NCI-H2029 treated with DMSO at 0.1 percent for 48 hours (cell line): Measurements from ENCODE around the gene GAB1.
"Not testable (repeated sequence)": the region's sequence is repeated elsewhere in the genome, so short reads cannot be mapped to it uniquely, and the experiment has no call there.

Experiments
- DNase-seq: peaks from one replicate; lab custom pipeline; 2025; lab: John Stamatoyannopoulos, UW

GAB1 gene

DNA sequence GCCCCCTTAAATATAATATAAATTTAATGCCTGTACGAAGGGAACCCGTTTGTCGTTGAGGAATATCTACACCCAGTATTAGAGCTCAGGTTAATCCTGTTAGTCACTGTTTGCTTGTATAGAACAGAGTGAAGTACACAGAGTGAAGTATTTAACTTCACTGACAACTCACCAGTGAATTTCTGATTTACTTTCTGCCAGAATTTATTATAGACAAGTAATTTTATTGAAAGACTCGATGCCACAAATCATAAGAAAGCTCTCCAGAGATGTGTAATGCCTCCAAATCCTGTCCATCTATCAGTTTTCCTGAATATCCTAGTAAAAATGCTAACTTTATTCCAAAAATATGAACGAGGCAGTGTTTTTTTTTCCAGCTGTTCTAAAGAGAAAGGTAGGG lies 1.6 kb downstream of the GAB1 start:
- no peak for DNase-seq

- DNase-seq, result no peak
These were observed 2.8 kb downstream of the GAB1 start for GRCh38 chr4:143339497-143339896.

- DNase-seq, result no peak
These were observed 4.6 kb downstream of the GAB1 start for GRCh38 chr4:143341186-143341755.

DNA sequence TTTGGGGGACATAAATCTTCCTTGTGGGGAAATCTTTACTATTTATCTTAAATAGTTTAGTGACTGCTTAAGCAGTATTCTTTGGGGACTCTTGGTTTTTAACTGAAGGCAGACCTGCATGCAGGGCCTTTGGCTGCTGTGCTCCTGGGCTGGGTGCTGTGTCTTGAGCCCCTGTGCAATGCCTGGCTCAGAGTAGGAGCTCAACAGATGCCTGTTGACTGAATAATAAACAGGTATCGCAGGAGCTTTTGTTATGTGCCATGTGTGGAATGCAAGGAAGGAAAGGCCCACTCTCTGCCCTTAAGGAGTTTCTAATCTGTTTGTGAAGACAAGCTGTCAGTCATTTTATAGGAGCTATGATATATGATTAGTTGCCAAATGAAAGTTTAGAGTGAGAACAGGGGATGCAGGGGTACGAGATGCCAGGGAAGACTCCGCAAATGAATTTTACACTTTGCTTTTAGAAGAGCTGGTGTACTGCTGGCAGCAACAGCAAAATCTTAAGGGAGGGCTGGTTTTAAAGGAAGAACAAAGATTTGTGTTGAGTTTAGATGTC lies 6.7 kb downstream of the GAB1 start:
- DNase-seq, result no peak

DNA sequence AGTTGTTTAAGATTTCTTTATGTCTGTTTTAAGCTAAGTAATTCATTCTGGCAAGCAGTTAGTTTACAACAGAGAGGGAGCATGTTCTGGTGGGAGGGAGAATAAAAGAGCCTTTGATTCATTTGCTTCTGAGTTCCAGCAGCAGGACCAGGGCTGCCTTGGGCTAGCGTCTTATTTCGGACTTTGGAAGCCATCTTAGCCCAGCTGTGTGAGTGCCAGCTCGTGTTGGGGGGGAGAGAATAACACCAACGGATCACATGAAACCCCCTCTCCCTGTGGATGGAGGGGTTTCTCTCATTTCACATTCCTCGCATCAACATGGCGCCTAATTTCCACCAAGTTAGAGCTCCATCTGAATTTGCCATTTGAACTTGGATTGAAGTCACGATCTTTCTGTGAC lies 7.4 kb downstream of the GAB1 start:
- no peak for DNase-seq

- DNase-seq, result no peak
These were observed 8.1 kb downstream of the GAB1 start for GRCh38 chr4:143344774-143345173.

GRCh38 chr4:143345356-143345755 lies 8.7 kb downstream of the GAB1 start:
- no peak for DNase-seq

DNA sequence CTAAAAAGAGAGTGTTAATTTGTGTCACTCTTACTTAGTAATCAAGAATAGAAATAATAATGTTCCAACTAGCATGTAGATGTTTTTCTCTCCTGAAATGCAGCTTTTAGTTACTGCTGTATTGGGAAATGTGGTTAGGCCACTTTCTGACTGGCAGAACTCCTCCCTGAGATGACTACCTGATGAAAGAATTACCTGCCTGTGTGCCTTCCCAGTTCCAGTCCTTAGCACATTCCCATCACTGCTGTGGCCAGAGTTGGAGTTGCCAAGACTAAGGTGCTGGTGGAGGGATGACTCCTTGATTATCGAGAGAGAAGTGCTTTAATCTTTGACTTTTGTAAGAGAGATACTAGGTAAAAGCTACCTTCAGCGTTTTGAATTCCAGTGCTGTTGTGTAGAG lies 9.5 kb downstream of the GAB1 start:
- DNase-seq, result no peak

DNA sequence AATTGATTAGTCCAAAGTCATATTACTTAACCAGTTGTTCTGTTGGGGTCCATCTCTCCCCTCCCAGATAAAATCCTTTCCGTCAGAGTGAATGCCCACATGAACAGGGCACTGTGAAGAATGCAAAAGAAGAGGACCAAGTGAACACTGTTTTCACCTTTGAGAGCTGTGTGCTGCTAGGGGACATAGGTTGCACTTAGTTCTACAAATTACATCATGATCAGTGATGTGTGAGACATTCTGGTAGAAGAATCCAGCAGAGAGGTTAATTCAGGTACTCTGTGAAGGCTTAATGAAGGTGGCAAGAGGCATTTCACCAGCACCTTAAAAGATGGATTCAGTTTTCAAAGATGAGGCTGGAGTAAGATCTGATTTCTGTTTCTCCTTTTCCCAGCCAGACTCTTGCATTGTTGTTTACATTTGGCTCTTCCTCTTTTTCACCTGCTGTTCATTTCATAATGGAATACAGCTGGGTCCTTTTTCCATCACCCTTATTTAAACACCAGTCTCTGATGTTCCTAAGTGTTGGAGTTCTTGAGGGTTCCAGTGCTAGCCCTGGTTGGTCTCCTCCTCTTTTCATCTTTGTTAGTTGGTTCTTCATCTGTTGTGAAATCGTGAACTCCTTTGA lies 10.9 kb downstream of the GAB1 start:
- DNase-seq, result no peak

- DNase-seq, result no peak
These were observed 11.8 kb downstream of the GAB1 start for GRCh38 chr4:143348233-143349077.

DNA sequence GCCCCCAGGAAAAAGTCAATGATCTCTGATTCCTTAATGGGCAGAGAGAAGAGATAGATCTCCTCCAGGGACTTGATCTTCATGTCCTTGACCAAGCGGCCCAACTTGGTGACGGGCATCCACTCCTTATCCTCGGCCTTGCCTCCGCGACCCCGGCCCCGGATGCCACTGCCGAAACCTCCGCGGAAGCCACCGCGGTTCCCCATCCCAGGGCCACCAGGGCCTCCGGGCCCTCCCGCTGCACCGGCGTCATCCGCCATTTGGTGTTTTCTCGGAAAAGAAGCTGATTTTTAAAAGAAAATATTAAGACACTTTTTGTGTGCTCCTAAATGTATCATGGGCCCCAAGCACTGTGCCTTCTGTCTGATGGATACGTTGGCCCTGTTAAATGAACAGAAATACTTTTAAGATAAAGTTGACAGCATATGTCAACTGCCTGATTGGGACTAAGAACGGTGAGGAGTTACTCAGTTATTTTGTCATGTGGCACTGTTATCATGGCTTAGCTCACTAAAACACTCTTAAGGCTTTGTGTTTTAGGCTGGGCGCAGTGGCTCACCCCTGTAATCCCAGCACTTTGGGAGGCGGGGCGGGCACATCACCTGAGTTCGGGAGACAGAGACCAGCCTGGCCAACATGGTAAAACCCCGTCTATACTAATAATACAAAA lies 13.3 kb downstream of the GAB1 start:
- DNase-seq, result not testable (repeated sequence)

GRCh38 chr4:143351149-143351691 lies 14.5 kb downstream of the GAB1 start:
- no peak for DNase-seq

DNA sequence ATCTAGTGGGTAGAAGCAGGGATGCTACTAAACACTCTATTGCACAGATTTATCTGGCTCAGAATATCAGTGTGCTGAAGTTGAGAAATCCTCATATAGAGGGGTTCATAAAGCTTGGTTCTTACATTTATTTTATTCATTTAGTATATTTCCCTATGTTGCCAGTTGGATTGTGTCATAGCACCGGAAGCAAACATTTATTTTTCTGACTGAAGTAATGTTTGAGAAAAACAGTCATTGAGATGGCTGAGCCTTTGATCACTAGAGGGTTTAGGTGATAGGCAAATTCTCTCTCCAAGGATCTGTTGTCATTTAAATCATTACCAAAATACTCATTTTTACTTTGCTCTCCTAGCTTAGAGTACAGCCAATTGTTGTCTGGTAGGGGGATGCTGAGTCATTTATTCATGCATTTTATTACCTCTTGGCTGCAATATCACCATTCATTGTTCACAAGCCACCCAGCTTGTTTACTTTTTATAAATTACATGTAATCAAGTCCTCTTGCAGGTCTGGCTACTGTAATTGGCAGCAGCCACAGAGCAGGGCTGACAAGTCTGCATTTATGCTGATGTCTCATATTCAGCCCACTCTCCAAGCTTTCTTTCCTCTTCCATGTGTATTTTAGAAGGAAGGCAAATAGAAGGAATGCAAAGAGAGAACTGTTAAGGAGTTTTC lies 15.2 kb downstream of the GAB1 start:
- DNase-seq, result peak; percentile 42

- DNase-seq, result no peak
These were observed 16.0 kb downstream of the GAB1 start for GRCh38 chr4:143352720-143353119.

DNA sequence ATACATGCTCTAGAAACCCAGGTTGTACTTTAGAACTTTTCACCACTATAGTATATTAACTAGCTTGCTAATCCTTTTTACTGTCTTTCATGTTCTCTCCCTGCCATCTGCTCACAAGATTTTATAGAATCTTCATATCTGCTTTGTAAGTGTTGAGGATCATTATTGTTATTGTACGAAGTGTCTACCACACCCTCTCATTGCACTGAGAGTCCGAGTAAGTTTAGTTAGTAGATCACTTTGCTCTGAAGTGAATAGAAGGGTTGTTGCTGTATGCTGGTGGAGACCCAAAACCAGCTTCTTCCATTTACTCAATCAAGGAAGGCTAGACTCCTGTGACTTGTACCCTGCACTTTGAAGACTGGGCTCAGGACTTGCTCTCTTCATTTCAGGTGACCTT lies 17.1 kb downstream of the GAB1 start:
- DNase-seq, result no peak

DNA sequence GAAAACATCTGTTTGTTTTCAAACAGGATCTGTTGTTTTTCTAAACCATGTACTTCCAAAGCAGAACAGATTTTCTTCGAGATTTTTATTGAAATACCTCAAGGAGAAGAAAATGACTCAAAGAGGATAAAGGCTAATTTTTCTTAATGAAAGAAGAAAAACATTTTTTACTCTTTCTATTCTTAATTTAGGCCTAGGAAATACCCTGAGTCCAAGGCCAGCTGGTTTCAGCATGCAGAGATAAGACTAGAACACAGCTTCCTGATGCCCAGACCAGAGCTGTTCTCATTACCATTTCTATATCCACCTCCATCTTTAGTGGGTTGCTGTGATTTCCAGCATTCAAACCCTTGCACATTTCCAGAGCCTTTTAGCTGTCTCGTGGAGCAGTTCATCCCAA lies 18.3 kb downstream of the GAB1 start:
- no peak for DNase-seq

DNA sequence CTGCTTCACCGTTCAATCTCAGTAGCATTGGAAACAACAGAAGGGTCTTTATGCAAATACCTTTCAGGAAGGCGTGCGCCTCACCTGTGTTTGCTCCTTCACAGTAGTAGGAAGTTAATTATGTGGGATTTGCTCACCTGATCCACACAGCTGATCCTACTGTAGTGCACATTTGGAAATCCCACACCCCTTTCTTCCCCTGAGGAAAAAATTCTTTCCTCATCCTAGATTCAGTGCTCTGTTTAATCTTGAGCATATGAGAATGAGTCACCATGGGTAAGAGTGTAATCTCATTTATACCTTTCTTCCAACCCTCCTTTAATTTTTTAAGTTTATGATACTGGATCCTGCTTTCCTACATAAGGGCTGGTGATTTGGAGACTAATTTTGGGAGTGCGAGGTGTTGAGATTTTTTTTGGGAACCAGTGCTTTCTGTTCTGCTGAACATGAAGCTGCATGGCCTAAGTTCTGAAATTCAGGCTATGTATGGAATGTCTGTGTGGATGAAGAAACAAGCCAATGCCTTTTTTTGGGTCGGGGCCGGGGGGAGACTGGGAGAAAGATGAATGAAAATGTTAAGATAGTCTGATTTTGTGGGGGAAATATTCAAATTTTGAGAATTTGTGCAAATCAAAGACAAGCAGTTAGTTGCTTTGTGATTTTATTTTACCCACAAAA lies 19.0 kb downstream of the GAB1 start:
- no peak for DNase-seq

DNA sequence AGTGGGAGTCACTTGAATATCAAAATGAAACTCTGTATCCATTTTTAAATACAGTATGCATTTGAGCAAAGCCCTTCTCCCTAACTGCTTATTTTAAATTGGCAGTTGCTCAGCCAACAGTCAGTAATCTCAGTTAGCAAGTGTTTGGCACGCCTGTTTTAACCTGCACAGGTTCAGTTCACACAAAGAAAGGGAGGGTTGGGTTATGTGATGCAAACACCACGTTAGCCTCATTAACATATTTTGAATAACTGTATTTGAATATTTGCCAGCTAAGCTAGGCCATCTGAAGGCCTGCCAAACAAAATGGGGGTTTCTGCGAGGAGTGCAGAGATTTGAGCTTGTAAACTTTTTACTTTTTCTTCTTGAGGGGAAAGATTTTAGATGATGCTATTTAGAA lies 19.8 kb downstream of the GAB1 start:
- no peak for DNase-seq

DNA sequence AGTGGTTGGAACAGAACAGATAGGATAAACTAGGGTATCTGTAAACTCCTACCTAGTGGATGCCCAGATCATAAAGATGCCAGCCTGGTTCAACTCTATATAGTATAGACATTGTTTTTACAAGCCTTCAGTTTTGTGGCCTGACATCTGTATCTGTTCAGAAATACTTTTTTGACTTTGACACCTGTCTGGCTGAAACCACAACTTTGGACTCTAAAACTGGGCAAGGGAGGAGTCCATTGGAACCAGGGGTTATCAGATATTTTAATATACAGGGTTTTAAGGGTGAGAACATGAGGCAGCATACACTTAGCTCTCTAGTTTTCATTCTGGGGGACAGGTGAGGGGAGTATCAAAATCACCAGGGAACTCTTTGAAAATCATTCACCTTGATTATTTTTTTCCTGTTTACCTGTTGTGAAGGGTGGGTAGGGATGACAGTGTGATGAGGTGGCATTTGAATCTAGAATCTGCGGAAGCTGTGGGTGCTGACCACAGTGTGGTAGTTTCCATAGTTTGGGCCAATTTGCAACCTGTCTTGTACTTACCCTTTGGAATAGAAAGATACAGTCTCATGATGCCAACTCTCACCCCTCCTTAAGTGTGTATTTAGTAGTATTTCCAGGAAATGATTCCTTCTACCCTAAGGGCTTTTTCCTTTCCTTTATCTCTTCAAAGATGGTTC lies 20.6 kb downstream of the GAB1 start:
- DNase-seq, result no peak

GRCh38 chr4:143358419-143358818 lies 21.7 kb downstream of the GAB1 start:
- DNase-seq, result no peak
